Fibroblast of pulmonary artery (primary cell): ENCODE data around the gene SORCS2.
"Not testable (repeated sequence)": the region's sequence is repeated elsewhere in the genome, so short reads cannot be mapped to it uniquely, and the experiment has no call there.

Experiments
- DNase-seq: peaks from one replicate; pipeline ENCODE4 v3.0.0-alpha.2; 2010; ENCODE audit warnings: low read depth
- H3K4me3 ChIP-seq: replicated peaks from 2 replicates; pipeline ENCODE4 v1.5.1; 2011; ENCODE audit warnings: low read depth, mild to moderate bottlenecking, control low read depth, low read length, moderate library complexity
- TF ChIP-seq, protein P1 (sequence below): IDR thresholded peaks from 2 replicates; pipeline ENCODE4 v1.5.1; 2011; ENCODE audit warnings: mild to moderate bottlenecking, control low read depth, low read length, inconsistent platforms; ENCODE audit errors: missing control alignments

SORCS2 gene

GRCh38 chr4:7573576-7574091 lies 381.3 kb downstream of the SORCS2 start:
- H3K4me3 ChIP-seq, result no peak overlapping the region
- TF ChIP-seq, protein P1, sequence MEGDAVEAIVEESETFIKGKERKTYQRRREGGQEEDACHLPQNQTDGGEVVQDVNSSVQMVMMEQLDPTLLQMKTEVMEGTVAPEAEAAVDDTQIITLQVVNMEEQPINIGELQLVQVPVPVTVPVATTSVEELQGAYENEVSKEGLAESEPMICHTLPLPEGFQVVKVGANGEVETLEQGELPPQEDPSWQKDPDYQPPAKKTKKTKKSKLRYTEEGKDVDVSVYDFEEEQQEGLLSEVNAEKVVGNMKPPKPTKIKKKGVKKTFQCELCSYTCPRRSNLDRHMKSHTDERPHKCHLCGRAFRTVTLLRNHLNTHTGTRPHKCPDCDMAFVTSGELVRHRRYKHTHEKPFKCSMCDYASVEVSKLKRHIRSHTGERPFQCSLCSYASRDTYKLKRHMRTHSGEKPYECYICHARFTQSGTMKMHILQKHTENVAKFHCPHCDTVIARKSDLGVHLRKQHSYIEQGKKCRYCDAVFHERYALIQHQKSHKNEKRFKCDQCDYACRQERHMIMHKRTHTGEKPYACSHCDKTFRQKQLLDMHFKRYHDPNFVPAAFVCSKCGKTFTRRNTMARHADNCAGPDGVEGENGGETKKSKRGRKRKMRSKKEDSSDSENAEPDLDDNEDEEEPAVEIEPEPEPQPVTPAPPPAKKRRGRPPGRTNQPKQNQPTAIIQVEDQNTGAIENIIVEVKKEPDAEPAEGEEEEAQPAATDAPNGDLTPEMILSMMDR, result no peak
- no peak for DNase-seq

DNA sequence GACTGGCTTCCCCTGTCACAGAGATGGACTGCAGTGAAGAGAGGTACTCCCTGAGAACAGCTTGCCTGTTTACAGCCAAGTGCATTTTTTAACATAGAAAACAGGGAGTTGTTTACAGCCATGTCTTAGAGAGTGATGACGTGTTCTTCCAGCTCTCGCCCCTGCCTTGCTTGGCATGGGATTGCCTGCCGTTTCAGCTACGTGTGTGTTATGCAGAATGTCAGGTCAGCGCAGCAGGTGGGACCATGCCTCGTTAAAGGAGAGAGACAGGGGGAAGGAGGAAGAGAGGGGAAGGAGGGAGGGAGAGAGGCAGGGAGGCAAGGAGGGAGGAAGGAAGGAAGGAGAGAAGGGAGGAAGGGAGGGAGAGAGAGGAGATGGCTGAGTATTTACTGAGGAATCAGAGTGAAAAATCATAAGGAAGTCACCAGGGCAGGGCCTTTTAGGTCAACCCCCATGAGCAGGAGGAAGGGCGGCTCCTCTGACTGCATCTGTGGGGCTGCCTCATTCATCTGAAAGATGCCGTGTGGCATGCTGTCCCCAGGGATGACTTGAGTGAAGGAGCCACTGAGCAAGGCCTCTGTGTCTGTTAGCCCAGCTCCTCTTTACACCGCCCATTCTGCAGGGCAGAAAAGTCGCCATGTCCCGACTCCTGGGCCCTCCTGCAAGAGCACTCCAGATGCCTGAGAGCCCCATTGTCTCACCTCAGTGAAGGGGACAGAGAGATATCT lies 382.1 kb downstream of the SORCS2 start:
- TF ChIP-seq, protein P1, result no peak
- no peak overlapping the region for H3K4me3 ChIP-seq
- DNase-seq, result no peak

GRCh38 chr4:7575426-7575825 lies 383.1 kb downstream of the SORCS2 start:
- H3K4me3 ChIP-seq, result no peak overlapping the region
- TF ChIP-seq, protein P1, result no peak
- DNase-seq, result no peak

DNA sequence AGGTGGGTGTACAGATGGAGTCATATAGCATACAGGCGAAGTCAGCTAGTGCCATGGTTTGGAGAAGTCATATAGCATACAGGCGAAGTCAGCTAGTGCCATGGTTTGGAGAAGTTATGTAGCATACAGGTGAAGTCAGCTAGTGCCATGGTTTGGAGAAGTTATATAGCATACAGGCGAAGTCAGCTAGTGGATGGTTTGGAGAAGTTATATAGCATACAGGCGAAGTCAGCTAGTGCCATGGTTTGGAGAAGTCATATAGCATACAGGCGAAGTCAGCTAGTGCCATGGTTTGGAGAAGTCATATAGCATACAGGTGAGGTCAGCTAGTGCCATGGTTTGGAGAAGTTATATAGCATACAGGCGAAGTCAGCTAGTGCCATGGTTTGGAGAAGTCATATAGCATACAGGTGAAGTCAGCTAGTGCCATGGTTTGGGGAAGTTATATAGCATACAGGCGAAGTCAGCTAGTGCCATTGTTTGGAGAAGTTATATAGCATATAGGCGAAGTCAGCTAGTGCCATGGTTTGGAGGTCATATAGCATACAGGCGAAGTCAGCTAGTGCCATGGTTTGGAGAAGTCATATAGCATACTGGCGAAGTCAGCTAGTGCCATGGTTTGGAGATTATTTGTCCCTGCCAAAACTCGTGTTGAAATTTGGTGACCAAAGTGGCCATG lies 385.2 kb downstream of the SORCS2 start:
- H3K4me3 ChIP-seq, DNase-seq: not testable (repeated sequence)

- no peak overlapping the region for H3K4me3 ChIP-seq
- DNase-seq, result peak; percentile 19
- TF ChIP-seq, protein P1, result no peak
Measured at GRCh38 chr4:7581477-7581876, 389.1 kb downstream of the SORCS2 start.

DNA sequence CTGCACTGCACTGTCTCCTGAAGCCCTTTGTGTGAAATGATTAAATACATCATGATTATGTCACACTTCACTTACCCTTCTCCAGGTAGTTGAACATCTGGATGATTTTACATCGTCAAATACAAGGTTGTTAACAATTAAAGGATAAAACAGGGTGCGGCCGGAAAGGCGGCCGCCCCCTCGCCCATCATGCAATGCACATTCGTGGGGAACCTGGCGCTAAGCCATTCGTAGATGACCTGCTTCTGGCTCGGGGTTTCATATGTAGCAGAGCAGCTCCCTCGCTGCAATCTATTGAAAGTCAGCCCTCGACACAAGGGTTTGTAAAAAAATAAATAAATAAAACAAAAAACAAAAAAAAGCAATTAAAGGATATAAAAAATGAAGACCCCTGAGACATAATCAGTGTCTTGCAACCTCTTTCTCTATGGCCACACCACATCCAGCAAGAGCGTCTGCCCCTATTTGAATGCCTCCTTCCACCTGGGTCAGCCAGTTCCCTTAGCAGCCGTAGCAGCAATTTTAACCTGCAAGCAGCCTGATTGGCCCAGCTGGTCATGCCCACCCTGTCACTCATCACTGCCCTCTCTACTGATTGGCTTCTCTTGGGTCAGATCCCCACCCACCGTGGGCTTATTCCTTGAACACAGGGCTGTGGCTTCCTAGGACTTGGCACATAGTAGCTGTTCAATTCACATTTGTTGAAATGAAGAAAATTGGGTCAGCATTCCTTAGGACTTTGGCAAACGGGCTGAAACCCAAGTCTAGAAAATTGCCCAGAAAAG lies 390.2 kb downstream of the SORCS2 start:
- DNase-seq, result no peak
- TF ChIP-seq, protein P1, result no peak

GRCh38 chr4:7584098-7584497 lies 391.8 kb downstream of the SORCS2 start:
- no peak overlapping the region for H3K4me3 ChIP-seq
- TF ChIP-seq, protein P1, result no peak
- no peak for DNase-seq

More for the DNA sequence above, 390.2 kb downstream of the SORCS2 start:
- no peak overlapping the region for H3K4me3 ChIP-seq
